Measurements from ENCODE around the gene DPP10.
"Not testable (repeated sequence)": the region's sequence is repeated elsewhere in the genome, so short reads cannot be mapped to it uniquely, and the experiment has no call there.

The DPP10 gene

DNA sequence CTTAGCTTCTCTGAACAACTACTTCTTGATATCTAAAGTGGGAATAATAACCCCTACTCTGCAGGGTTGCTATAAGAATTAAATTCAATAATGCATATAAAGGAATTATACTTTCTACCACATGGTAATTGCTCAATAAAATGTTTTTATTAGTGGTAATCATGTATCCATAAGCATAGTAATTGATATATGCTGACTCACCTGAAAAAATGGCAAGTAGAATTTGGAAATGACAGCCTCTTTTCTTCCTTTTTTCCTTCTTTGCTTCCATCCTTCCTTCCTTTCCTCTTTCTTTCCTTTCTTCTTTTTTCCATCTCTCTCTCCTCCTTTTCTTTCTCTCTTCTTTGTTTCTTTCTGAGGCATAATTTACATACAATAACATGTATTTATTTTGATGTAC is 65.3 kb downstream of the DPP10 start:
- no peak for TF ChIP-seq ZFX (IDR thresholded peaks at IDR 0.05)
- TF ChIP-seq, protein P1, sequence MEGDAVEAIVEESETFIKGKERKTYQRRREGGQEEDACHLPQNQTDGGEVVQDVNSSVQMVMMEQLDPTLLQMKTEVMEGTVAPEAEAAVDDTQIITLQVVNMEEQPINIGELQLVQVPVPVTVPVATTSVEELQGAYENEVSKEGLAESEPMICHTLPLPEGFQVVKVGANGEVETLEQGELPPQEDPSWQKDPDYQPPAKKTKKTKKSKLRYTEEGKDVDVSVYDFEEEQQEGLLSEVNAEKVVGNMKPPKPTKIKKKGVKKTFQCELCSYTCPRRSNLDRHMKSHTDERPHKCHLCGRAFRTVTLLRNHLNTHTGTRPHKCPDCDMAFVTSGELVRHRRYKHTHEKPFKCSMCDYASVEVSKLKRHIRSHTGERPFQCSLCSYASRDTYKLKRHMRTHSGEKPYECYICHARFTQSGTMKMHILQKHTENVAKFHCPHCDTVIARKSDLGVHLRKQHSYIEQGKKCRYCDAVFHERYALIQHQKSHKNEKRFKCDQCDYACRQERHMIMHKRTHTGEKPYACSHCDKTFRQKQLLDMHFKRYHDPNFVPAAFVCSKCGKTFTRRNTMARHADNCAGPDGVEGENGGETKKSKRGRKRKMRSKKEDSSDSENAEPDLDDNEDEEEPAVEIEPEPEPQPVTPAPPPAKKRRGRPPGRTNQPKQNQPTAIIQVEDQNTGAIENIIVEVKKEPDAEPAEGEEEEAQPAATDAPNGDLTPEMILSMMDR (conservative IDR thresholded peaks at IDR 0.05) = no peak
- no peak overlapping the region for H3K27ac ChIP-seq

- TF ChIP-seq, protein P1 (conservative IDR thresholded peaks at IDR 0.05) = no peak
- no peak for TF ChIP-seq ZFX (IDR thresholded peaks at IDR 0.05)
These were observed 73.4 kb downstream of the DPP10 start for GRCh38 chr2:114515882-114516281.

GRCh38 chr2:114517580-114517979 is 75.1 kb downstream of the DPP10 start:
- no peak overlapping the region for H3K27ac ChIP-seq
- TF ChIP-seq, protein P1 (conservative IDR thresholded peaks at IDR 0.05) = no peak
- no peak for TF ChIP-seq ZFX (IDR thresholded peaks at IDR 0.05)

More at GRCh38 chr2:114515882-114516281, 73.4 kb downstream of the DPP10 start:
- H3K27ac ChIP-seq = no peak overlapping the region

- TF ChIP-seq ZFX (IDR thresholded peaks at IDR 0.05) = no peak
- TF ChIP-seq, protein P1 (conservative IDR thresholded peaks at IDR 0.05) = no peak
- no peak overlapping the region for H3K27ac ChIP-seq
These were observed 76.3 kb downstream of the DPP10 start for GRCh38 chr2:114518738-114519137.

DNA sequence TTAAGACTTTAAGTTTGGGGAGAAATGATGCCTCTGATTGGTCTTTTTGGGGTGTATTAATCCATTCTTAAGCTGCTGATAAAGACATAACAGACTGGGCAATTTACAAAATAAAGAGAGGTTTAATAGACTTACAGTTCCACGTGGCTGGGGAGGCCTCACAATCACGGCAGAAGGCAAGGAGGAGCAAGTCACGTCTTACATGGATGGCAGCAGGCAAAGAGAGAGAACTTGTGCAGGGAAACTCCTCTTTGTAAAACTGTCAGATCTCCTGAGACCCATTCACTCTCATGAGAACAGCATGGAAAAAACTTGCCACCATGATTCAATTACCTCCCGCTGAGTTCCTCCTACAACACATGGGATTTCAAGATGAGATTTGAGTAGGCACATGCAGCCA is 80.2 kb downstream of the DPP10 start:
- H3K27ac ChIP-seq = not testable (repeated sequence)

DNA sequence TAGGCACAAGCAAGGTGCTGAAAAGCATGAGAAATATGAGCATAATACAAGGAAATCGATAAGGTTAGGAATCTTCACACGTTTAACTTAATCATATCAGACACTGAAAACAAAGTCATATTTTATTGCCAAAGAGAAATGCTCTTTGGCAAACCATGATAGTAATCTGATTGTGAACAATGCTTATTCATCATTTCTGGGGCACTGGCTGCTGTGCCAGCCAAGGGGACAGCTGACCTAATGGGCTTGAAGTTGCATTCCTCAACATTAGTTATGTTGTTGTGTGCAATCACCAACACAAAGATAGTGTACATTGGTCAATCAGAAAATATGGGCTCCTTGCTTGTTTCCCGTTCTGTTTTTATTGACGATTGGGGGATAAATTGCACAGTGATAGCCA is 83.5 kb downstream of the DPP10 start:
- H3K27ac ChIP-seq = no peak overlapping the region
- TF ChIP-seq, protein P1 (conservative IDR thresholded peaks at IDR 0.05) = no peak
- no peak for TF ChIP-seq ZFX (IDR thresholded peaks at IDR 0.05)

DNA sequence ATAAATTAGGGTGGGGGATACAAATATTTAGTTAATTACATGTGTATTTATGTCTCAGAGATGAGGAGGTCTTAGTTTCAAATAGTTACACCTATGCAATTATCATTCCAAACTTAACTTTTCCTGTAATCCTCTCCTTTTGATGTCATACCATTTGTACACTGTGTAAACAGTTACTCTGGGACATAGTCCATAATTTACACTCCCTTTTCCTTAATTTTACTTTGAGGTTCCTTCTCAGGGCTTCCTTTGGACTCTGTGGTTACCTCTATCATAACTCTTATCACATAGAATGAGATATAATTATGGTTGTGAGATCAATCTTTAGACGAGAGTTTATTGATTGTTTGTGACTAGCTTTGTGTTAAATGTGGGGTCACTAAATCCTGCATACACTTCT is 84.4 kb downstream of the DPP10 start:
- no peak overlapping the region for H3K27ac ChIP-seq
- TF ChIP-seq ZFX (IDR thresholded peaks at IDR 0.05) = no peak
- TF ChIP-seq, protein P1 (conservative IDR thresholded peaks at IDR 0.05) = no peak

DNA sequence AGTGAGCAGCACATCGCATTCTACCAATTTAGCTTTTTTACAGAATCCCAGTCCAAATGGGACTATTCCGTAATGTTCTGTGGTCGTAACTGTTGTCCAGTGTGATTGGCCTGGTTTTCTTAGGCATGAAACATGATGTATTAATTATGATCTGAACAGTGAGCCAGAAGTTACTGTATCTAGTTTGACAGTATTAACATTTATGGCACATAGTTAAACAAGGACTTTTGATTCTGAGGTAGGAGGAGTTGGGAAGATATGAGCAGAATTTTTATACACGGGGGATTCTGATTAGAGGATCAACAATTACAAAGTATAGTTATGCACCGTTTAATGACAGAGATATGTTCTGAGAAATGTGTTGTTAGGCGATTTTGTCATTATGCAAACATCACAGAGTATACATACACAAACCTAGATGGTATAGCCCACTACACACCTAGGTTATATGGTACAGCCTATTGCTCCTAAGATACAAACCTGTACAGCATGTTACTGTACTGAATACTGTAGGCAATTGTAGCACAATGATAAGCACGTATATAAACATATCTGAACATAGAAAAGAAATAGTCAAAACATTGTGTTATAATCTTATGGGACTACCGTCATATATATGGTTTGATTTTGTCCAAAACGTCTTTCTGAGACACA is 85.0 kb downstream of the DPP10 start:
- H3K27ac ChIP-seq = no peak overlapping the region

More for the DNA sequence above, 85.0 kb downstream of the DPP10 start:
- TF ChIP-seq, protein P1 (conservative IDR thresholded peaks at IDR 0.05) = no peak
- TF ChIP-seq ZFX (IDR thresholded peaks at IDR 0.05) = no peak

Data from C4-2B (cell line).